Endothelial cell of umbilical vein (primary cell): Measurements from ENCODE around the gene SESN1. TPM values are rescaled to one million over a fixed set of nuclear protein-coding genes. Genes with fewer than 3 reads are reported as not detected.

Experiments
- BruUV-seq: library from RNA; stranded (reverse); fragments of 400-500 nt; replicated peaks from 2 replicates; lab custom pipeline; 2021; lab: Mats Ljungman, UMichigan
- CTCF ChIA-PET: fragments of 300-600, 350-600 bp; sonication (Branson Sonifier 250); formaldehyde crosslinking; loops from one replicate; lab custom pipeline; 2021; ENCODE audit warnings: antibody characterized with exemption, inconsistent platforms; lab: Charles Lee
- POLR2A ChIA-PET: fragments of 300-600, 350-600 bp; sonication (Branson Sonifier 250); formaldehyde crosslinking; loops from one replicate; lab custom pipeline; 2021; ENCODE audit warnings: antibody characterized with exemption, inconsistent platforms; lab: Charles Lee
- DNase-seq: peaks from one replicate; pipeline ENCODE4 v3.0.0-alpha.2; 2011; ENCODE audit warnings: low read depth, low spot score
- FAIRE-seq: peaks from 2 replicates; lab custom pipeline; 2011; peaks lifted over from hg19 to GRCh38; lab: Jason Lieb, UNC
- H2AFZ ChIP-seq: 2 replicates; pipeline ENCODE4 v1.6.0; 2012; ENCODE audit warnings: low read depth, low read length, control low read depth, inconsistent platforms
- H3K27ac ChIP-seq: 2 replicates; pipeline ENCODE4 v1.5.1; 2011; ENCODE audit warnings: low read depth, mild to moderate bottlenecking, control low read depth, low read length, moderate library complexity; ENCODE audit not compliant: insufficient read depth
- H3K27me3 ChIP-seq, 2 experiments: 2 replicates each; pipeline versions ENCODE4 v1.6.0 to v1.6.1; 2011; ENCODE audit warnings: low read length in 2 of 2, mixed read lengths in 1 of 2; ENCODE audit not compliant: control insufficient read depth in 2 of 2, insufficient read depth in 2 of 2
- H3K36me3 ChIP-seq, 2 experiments: 2 replicates in 1 of 2; 3 replicates in 1 of 2; pipeline ENCODE4 v1.5.1; 2011; ENCODE audit warnings: low read length in 2 of 2, mild to moderate bottlenecking in 1 of 2, moderate library complexity in 1 of 2; ENCODE audit not compliant: control insufficient read depth in 2 of 2, insufficient read depth in 2 of 2; ENCODE audit errors: extremely low read depth in 1 of 2
- H3K4me1 ChIP-seq: 3 replicates; pipeline ENCODE4 v1.5.1; 2011; ENCODE audit warnings: mild to moderate bottlenecking, low read length; ENCODE audit not compliant: control insufficient read depth, insufficient read depth; ENCODE audit errors: extremely low read depth
- H3K4me2 ChIP-seq: 2 replicates; pipeline ENCODE4 v1.6.1; 2011; ENCODE audit warnings: low read length, control low read depth, mixed read lengths; ENCODE audit not compliant: insufficient read depth
- H3K4me3 ChIP-seq, 3 experiments: fragments of 200-600 bp in 1 of 3; sonication (generic), shearing (Covaris generic) in 1 of 3; replicated peaks in 1 of 3; 2 replicates each; pipeline ENCODE4 v1.5.1; 2011 to 2016; ENCODE audit warnings: control low read depth in 3 of 3, low read length in 3 of 3, mild to moderate bottlenecking in 2 of 3, inconsistent platforms in 1 of 3, low read depth in 1 of 3, moderate library complexity in 1 of 3; ENCODE audit not compliant: insufficient read depth in 1 of 3
- H3K79me2 ChIP-seq: 2 replicates; pipeline ENCODE4 v1.6.0; 2012; ENCODE audit warnings: low read length, inconsistent platforms; ENCODE audit not compliant: control insufficient read depth, insufficient read depth
- H3K9ac ChIP-seq: replicated peaks from 2 replicates; pipeline ENCODE3; 2011; ENCODE audit warnings: low read length, control low read depth; ENCODE audit not compliant: insufficient read depth; ENCODE audit errors: extremely low read depth
- H3K9me1 ChIP-seq: replicated peaks from 3 replicates; pipeline ENCODE4 v1.6.0; 2011; ENCODE audit warnings: mild to moderate bottlenecking, low read length; ENCODE audit not compliant: control insufficient read depth, insufficient read depth; ENCODE audit errors: extremely low read depth
- H3K9me3 ChIP-seq: replicated peaks from 2 replicates; pipeline ENCODE4 v1.5.1; 2012; ENCODE audit warnings: low read length, inconsistent platforms; ENCODE audit not compliant: control insufficient read depth, insufficient read depth
- H4K20me1 ChIP-seq: replicated peaks from 2 replicates; pipeline ENCODE3; 2011; ENCODE audit warnings: mild to moderate bottlenecking, low read length; ENCODE audit not compliant: control insufficient read depth, insufficient read depth; ENCODE audit errors: extremely low read depth
- CTCF ChIP-seq, 2 donors: IDR thresholded peaks; 1 replicate in 1 of 2; 2 replicates in 1 of 2; pipeline ENCODE4 v1.5.1; 2011; ENCODE audit warnings: low read length in 2 of 2, mild to moderate bottlenecking in 2 of 2, moderate library complexity in 2 of 2, control low read depth in 1 of 2, inconsistent platforms in 1 of 2, low read depth in 1 of 2; ENCODE audit not compliant: insufficient read depth in 1 of 2; ENCODE audit errors: extremely low read depth in 1 of 2
- EZH2 ChIP-seq: IDR thresholded peaks from 2 replicates; pipeline ENCODE4 v1.6.1; 2012; ENCODE audit warnings: borderline replicate concordance, low read depth, mild to moderate bottlenecking, moderate library complexity, low read length, inconsistent platforms; ENCODE audit not compliant: severe bottlenecking
- FOS ChIP-seq: IDR thresholded peaks from 2 replicates; pipeline ENCODE4 v1.6.1; 2011; ENCODE audit warnings: mild to moderate bottlenecking, low read length, moderate library complexity, borderline replicate concordance; ENCODE audit not compliant: insufficient read depth
- GATA2 ChIP-seq: IDR thresholded peaks from 2 replicates; pipeline ENCODE4 v1.7.0; 2011; ENCODE audit warnings: low read depth, mild to moderate bottlenecking, moderate library complexity, mixed read lengths, low read length; ENCODE audit not compliant: insufficient read length, insufficient read depth
- JUN ChIP-seq: IDR thresholded peaks from 2 replicates; pipeline ENCODE4 v1.6.1; 2011; ENCODE audit warnings: borderline replicate concordance, low read depth; ENCODE audit not compliant: insufficient read length, insufficient read depth
- MAX ChIP-seq: IDR thresholded peaks from 2 replicates; pipeline ENCODE4 v1.6.1; 2011; ENCODE audit not compliant: insufficient read depth, insufficient read length
- MYC ChIP-seq: IDR thresholded peaks from one replicate; pipeline ENCODE4 v1.6.1; 2011; ENCODE audit warnings: mild to moderate bottlenecking, low read depth, low read length
- POLR2A ChIP-seq: IDR thresholded peaks from 2 replicates; pipeline ENCODE4 v1.6.1; 2012; ENCODE audit warnings: low read depth, mild to moderate bottlenecking, control low read depth, low read length
- POLR2AphosphoS5 ChIP-seq: IDR thresholded peaks from 2 replicates; pipeline ENCODE4 v1.6.1; 2012; ENCODE audit warnings: low read depth, mild to moderate bottlenecking, control low read depth, low read length, moderate library complexity; ENCODE audit not compliant: insufficient read depth
- dilution Hi-C: fragments of 300-500 bp; cut with MboI; formaldehyde crosslinking; loops from one replicate; pipeline ENCODE4 v1.15.0; 2019; ENCODE audit warnings: low sequenced_read_pairs; ENCODE audit not compliant: extremely low pct_ligation_motif_present
- intact Hi-C: fragments of 100-400 bp; cut with micrococcal nuclease; formaldehyde crosslinking; loops from one replicate; pipeline ENCODE4 v1.10.0; 2022
- polyA plus RNA-seq, 4 experiments: library from polyadenylated mRNA; depleted of rRNA in 3 of 4; stranded (reverse) in 3 of 4; unstranded in 1 of 4; fragments of >200 nt; gene quantifications; 2 replicates each; pipeline versions ENCODE4 v1.2.1 to v1.2.3, GENCODE V29; 2011 to 2012; ENCODE audit warnings: missing spikeins in 1 of 4
- total RNA-seq: library from RNA; stranded (reverse); gene quantifications from 2 replicates; pipeline ENCODE4 v1.2.3, GENCODE V29; 2021

SESN1 gene
- total and polyA plus RNA-seq, 2 donors (not counting 3 experiments of a cell fraction or from before 2014, with no cell fraction given), result 7.1 to 15.6 TPM

- dilution Hi-C loops (no loop called here), intact Hi-C loops (no loop called here)
- DNase-seq (no peak), FAIRE-seq (no peak)
- Histone ChIP-seq H3K27me3 (no peaks in the 10 kb centered on the region), H3K79me2 (no peaks in the 10 kb centered on the region), H3K9me1 (no peaks in the 10 kb centered on the region), H3K4me3 (no peak overlapping the region), H3K27ac (no peak overlapping the region), H2AFZ (no peak overlapping the region), H3K36me3 (peaks cover 0 to 4% of the 10 kb centered on the region in 2 experiments), H3K9ac (no peak overlapping the region), H3K4me2 (no peak overlapping the region), H3K9me3 (no peaks in the 10 kb centered on the region), H4K20me1 (peaks cover 2% of the 10 kb centered on the region), H3K4me1 (no peaks in the 10 kb centered on the region)
- ChIA-PET CTCF (no interaction called here), POLR2A (no interaction called here)
- TF ChIP-seq MYC (no peak), FOS (no peak), MAX (no peak), JUN (no peak), POLR2AphosphoS5 (no peak)
- BruUV-seq, result no TSS peak
Measured at GRCh38 chr6:108999428-108999827, 95.2 kb downstream of the SESN1 start.

GRCh38 chr6:108998485-108998884 lies 96.2 kb downstream of the SESN1 start:
- peaks cover 2% of the 10 kb centered on the region for H4K20me1 ChIP-seq
- H3K27me3 ChIP-seq, result no peaks in the 10 kb centered on the region
- H3K79me2 ChIP-seq, result no peaks in the 10 kb centered on the region
- no peaks in the 10 kb centered on the region for H3K9me1 ChIP-seq
- no peak for DNase-seq
- TF ChIP-seq EZH2, result no peak
- TF ChIP-seq POLR2AphosphoS5, result no peak
- TF ChIP-seq JUN, result no peak
- TF ChIP-seq POLR2A, result no peak
- no peak for TF ChIP-seq CTCF (IDR thresholded peaks at IDR 0.05; ENCODE audit: extremely low read depth in 1 of 2, insufficient read depth in 1 of 2, low read depth in 1 of 2, low read length in 2 of 2)
- no peak for TF ChIP-seq MAX
- no peak for TF ChIP-seq FOS
- no peak for TF ChIP-seq MYC
- no peak for TF ChIP-seq GATA2
- H3K4me3 ChIP-seq, result no peak overlapping the region
- BruUV-seq, result no TSS peak
- H3K4me1 ChIP-seq, result no peaks in the 10 kb centered on the region
- no peaks in the 10 kb centered on the region for H3K9me3 ChIP-seq
- intact Hi-C loops, result no loop called here
- H3K27ac ChIP-seq, result no peak overlapping the region
- peaks cover 0 to 4% of the 10 kb centered on the region in 2 experiments for H3K36me3 ChIP-seq
- H2AFZ ChIP-seq, result no peak overlapping the region
- no peak for FAIRE-seq
- H3K9ac ChIP-seq, result no peak overlapping the region
- dilution Hi-C loops, result no loop called here
- H3K4me2 ChIP-seq, result no peak overlapping the region
- ChIA-PET CTCF (no interaction called here), POLR2A (no interaction called here)
